Upper lobe of right lung (tissue), 1 donor: Measurements from ENCODE around the gene IFITM2. TPM values are rescaled to one million over a fixed set of nuclear protein-coding genes. Genes with fewer than 3 reads are reported as not detected.

Experiments
- ATAC-seq: fragments of 200-7000 bp; cut with Tn5 transposase; one replicate; pipeline ENCODE4 v1.9.1; 2020; ENCODE audit warnings: mild to moderate bottlenecking, moderate library complexity
- DNase-seq: peaks from one replicate; pipeline ENCODE4 v3.0.0-alpha.2; 2020
- H3K27ac ChIP-seq: fragments of 200-600 bp; one replicate; pipeline ENCODE4 v1.8.0; 2022
- H3K27me3 ChIP-seq: fragments of 200-600 bp; one replicate; pipeline ENCODE4 v1.8.0; 2022; ENCODE audit warnings: mild to moderate bottlenecking
- H3K36me3 ChIP-seq: fragments of 200-600 bp; one replicate; pipeline ENCODE4 v1.8.0; 2022
- H3K4me1 ChIP-seq: fragments of 200-600 bp; one replicate; pipeline ENCODE4 v1.8.0; 2022
- H3K4me3 ChIP-seq: fragments of 200-600 bp; one replicate; pipeline ENCODE4 v1.8.0; 2022; ENCODE audit warnings: mild to moderate bottlenecking
- H3K9me3 ChIP-seq: fragments of 200-600 bp; one replicate; pipeline ENCODE4 v1.8.0; 2022
- CTCF ChIP-seq: fragments of 200-600 bp; IDR thresholded peaks from one replicate; pipeline ENCODE4 v1.8.0; 2022; ENCODE audit warnings: antibody characterized with exemption
- intact Hi-C: fragments of 100-400 bp; cut with DNase I; formaldehyde crosslinking; loops from one replicate; pipeline ENCODE4 v1.11.0; 2022
- total RNA-seq: library from RNA; stranded (reverse); fragmentation: NEBNext Ultra II Directional; extraction: Animal tissue kit (Norgen Biotek cat#: 25700); gene quantifications from one replicate; pipeline ENCODE4 v1.2.1, GENCODE V29; 2021
- donor health status: DM: no; HTN: yes; CAD: no; lungs with severe emphysema.

Gene IFITM2
- total RNA-seq, 1 donor from 2014 or later, result 521 TPM

GRCh38 chr11:350723-351255 is 43.2 kb downstream of the IFITM2 start:
- ATAC-seq (no peak), DNase-seq (no peak)
- intact Hi-C loops, result no loop called here
- peaks cover 30% of the 10 kb centered on the region for H3K4me1 ChIP-seq
- H3K4me3 ChIP-seq, result no peak overlapping the region
- no peaks in the 10 kb centered on the region for H3K9me3 ChIP-seq
- no peaks in the 10 kb centered on the region for H3K27me3 ChIP-seq
- no peaks in the 10 kb centered on the region for H3K36me3 ChIP-seq
- no peak overlapping the region for H3K27ac ChIP-seq
- no peak for TF ChIP-seq CTCF

DNA sequence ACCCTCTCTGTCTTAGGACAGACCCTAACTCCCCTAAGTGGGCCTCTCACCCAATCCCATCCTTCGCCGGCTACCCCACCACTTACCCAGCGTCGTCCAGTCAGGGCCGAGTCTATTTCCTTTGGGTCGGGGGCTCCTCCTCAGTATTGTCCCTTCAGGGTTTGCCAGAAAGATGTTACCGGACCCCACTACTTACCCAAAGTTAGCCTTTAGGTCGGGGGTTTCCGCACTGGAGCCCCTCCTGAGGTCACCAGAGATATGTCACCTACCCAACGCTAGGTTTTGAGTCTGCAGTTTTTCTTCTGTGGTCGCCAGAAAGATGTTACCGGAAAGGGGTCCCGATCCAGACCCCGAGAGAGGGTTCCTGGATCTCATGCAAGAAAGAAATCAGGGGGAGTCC is 43.8 kb downstream of the IFITM2 start:
- Histone ChIP-seq H3K27me3 (no peaks in the 10 kb centered on the region), H3K4me3 (no peak overlapping the region), H3K27ac (no peak overlapping the region), H3K4me1 (peaks cover 30% of the 10 kb centered on the region), H3K36me3 (no peaks in the 10 kb centered on the region), H3K9me3 (no peaks in the 10 kb centered on the region)
- DNase-seq (no peak), ATAC-seq (no peak)
- intact Hi-C loops, result no loop called here
- TF ChIP-seq CTCF, result no peak

GRCh38 chr11:352456-353031 is 44.9 kb downstream of the IFITM2 start:
- no peaks in the 10 kb centered on the region for H3K36me3 ChIP-seq
- no peaks in the 10 kb centered on the region for H3K27me3 ChIP-seq
- no peak for DNase-seq
- intact Hi-C loops, result no loop called here
- peaks cover 30% of the 10 kb centered on the region for H3K4me1 ChIP-seq
- no peak for ATAC-seq
- H3K27ac ChIP-seq, result peak overlapping the region; percentile 94
- no peaks in the 10 kb centered on the region for H3K9me3 ChIP-seq
- TF ChIP-seq CTCF, result no peak
- H3K4me3 ChIP-seq, result no peak overlapping the region

DNA sequence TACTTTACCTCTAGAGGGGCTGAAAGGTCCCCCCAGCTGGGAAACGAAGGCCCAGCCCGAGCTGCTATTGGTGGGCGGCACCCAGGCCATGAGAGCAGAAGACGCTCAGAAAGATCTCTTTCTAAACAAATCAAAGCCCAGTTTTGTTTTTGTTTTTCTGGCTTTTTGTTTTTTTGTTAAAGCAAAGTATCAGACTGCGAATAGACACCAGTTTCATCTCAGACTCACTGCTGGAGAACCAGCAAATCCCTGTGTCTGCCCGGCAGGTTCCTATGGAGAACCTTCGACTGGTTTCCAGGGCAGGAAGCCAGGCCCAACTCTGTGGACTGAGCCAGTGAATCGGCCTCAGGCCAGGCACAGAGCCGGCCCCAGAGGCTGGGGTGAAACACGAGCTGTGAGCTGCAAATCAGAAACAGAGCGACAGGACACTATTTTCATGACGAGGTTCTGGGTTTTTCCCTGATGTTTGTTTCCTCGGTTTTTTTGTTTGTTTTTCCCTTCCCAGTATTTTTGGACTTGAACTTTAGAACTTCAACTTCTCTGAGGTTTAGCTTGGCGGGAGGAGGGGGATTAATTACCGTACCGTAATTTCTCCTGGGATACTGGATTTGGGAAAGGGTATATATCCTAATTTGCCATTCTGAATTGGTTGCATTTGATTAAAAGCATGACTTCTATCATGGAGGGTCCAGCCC is 45.7 kb downstream of the IFITM2 start:
- intact Hi-C loops, result no loop called here
- no peaks in the 10 kb centered on the region for H3K27me3 ChIP-seq
- no peaks in the 10 kb centered on the region for H3K9me3 ChIP-seq
- H3K36me3 ChIP-seq, result no peaks in the 10 kb centered on the region
- ATAC-seq (peak; percentile 5), DNase-seq (peak; percentile 80)
- peaks cover 30% of the 10 kb centered on the region for H3K4me1 ChIP-seq
- TF ChIP-seq CTCF, result no peak
- H3K27ac ChIP-seq, result peak overlapping the region; percentile 94
- H3K4me3 ChIP-seq, result no peak overlapping the region

DNA sequence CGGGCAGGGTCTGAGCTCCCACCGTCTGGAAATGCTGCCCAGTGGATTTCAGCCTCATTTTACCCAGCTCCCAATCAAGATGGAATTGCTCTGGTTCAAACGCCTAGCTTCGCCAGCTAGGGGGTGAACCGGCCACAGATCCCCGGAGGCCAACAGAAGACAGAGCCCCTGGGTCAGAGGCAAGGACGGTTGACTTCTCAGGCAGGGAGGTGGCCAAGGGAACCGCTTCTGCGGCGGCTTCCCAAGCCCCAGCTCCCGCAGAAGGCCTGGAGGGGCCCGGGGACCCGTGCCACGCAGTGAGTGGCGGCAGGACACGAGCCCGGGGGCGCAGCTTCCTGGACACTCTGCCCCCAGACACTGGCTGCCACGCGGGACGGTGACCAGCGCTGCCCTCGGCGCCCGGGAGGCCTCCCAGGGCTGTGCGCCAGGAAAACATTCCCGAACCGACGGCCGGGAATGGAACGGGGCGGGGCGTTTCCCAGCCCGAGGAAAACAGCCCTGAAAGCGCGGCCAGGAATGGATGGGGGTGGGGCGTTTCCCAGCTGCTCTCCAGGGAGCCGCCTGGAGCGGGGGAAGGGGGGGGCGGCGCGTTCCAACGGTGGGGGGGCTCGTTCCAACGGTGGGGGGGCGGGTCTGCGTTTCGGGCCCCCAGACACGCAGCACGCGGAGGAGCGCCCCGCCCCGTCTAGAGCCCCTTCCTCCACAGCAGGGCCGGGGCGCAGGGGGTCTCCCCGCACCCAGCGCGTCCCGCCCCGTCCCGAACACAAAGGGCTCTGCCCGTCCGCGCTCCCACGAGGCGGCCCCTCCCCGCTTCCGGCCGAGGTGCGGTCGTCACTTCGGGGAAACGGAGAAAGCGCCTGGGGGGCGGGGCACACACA is 48.2 kb downstream of the IFITM2 start:
- ATAC-seq (peak; percentile 90), DNase-seq (peak; percentile 95)
- peak overlapping the region; percentile 94 for H3K27ac ChIP-seq
- intact Hi-C loops, result no loop called here
- TF ChIP-seq CTCF, result no peak
- H3K4me1 ChIP-seq, result peaks cover 30% of the 10 kb centered on the region
- H3K27me3 ChIP-seq, result no peaks in the 10 kb centered on the region
- H3K9me3 ChIP-seq, result no peaks in the 10 kb centered on the region
- no peaks in the 10 kb centered on the region for H3K36me3 ChIP-seq
- peak overlapping the region; percentile 42 for H3K4me3 ChIP-seq
